Stomach (tissue), 9 donors: ENCODE measurements around the gene MICAL2. TPM values are rescaled to one million over a fixed set of nuclear protein-coding genes. Genes with fewer than 3 reads are reported as not detected.
A peak's percentile ranks its signal among the peaks of the same experiment; 100 is the strongest.

ENCODE experiments used
- DNase-seq, 2 donors: peaks; one replicate each; pipeline versions ENCODE4 v3.0.0 to v3.0.0-alpha.2; 2013 to 2019
- H3K27ac ChIP-seq, 5 donors: fragments of 200-600 bp in 4 of 5; sonication (generic) in 4 of 5; one replicate each; pipeline ENCODE4 v1.5.1; 2013 to 2019; ENCODE audit warnings: mild to moderate bottlenecking in 1 of 5, moderate library complexity in 1 of 5
- H3K27me3 ChIP-seq, 3 donors: fragments of 200-600 bp; sonication (generic); one replicate each; pipeline ENCODE4 v1.5.1; 2017 to 2019; ENCODE audit warnings: mixed run types in 1 of 3
- H3K36me3 ChIP-seq, 4 donors: fragments of 200-600 bp; sonication (generic); 1 replicate in 3 of 4; 2 replicates in 1 of 4; pipeline ENCODE4 v1.5.1; 2016 to 2019
- H3K4me1 ChIP-seq, 4 donors: fragments of 200-600 bp; sonication (generic); one replicate each; pipeline ENCODE4 v1.5.1; 2016 to 2019
- H3K4me3 ChIP-seq, 4 donors: fragments of 200-600 bp; sonication (generic) in 3 of 4; one replicate each; pipeline ENCODE4 v1.5.1; 2016 to 2019; ENCODE audit warnings: mild to moderate bottlenecking in 1 of 4
- H3K9me3 ChIP-seq, 4 donors: fragments of 200-600 bp; sonication (generic); one replicate each; pipeline ENCODE4 v1.5.1; 2016 to 2019
- CTCF ChIP-seq, 7 experiments: fragments of 450-650 bp in 4 of 7; fragments of 200-600 bp in 3 of 7; sonication (generic) in 3 of 7; IDR thresholded peaks; one replicate each; pipeline ENCODE4 v1.5.1; 2016 to 2019; ENCODE audit warnings: antibody characterized with exemption in 7 of 7, control low read depth in 2 of 7, mild to moderate bottlenecking in 1 of 7
- EP300 ChIP-seq: sonication (generic); formaldehyde crosslinking; IDR thresholded peaks from one replicate; pipeline ENCODE4 v1.6.1; 2017; ENCODE audit warnings: antibody characterized with exemption
- POLR2A ChIP-seq, 4 donors: fragments of 450-650 bp; IDR thresholded peaks; one replicate each; pipeline ENCODE4 v1.6.1; 2016; ENCODE audit warnings: antibody characterized with exemption in 4 of 4, control low read depth in 2 of 4, mild to moderate bottlenecking in 1 of 4, moderate library complexity in 1 of 4
- POLR2AphosphoS5 ChIP-seq, 3 donors: sonication (generic); formaldehyde crosslinking; IDR thresholded peaks; one replicate each; pipeline ENCODE4 v1.6.1; 2016; ENCODE audit warnings: antibody characterized with exemption in 3 of 3
- WGBS, 5 donors: extraction: QIAGEN DNeasy Blood & Tissue Kit in 3 of 5; methylation state at CpG; one replicate each; pipeline versions ENCODE4 v1.1.5 to v1.1.7; 2013 to 2018; 5-methylcytosine and 5-hydroxymethylcytosine counted together
- intact Hi-C: fragments of 100-400 bp; cut with DNase I; formaldehyde crosslinking; loops from one replicate; pipeline ENCODE4 v1.15.1; 2023; ENCODE audit warnings: low total_unique reads
- polyA plus RNA-seq, 3 donors: library from polyadenylated mRNA; stranded (reverse); fragments of 200-250 nt; gene quantifications; one replicate each; pipeline ENCODE4 v1.2.3, GENCODE V29; 2013
- total RNA-seq, 5 donors: library from RNA; depleted of rRNA; stranded (reverse); fragments of >200 nt; gene quantifications; one replicate each; pipeline versions ENCODE4 v1.1.0 to v1.2.3, GENCODE V29; 2014 to 2016
- donor health status: healthy with polysubstance abuse.
- donor health status: Bipolar disorder and iron deficiency.
- donor health status: healthy.

MICAL2 gene
- total and polyA plus RNA-seq, 8 donors: 11.2 to 165 (median 83.3) TPM

DNA sequence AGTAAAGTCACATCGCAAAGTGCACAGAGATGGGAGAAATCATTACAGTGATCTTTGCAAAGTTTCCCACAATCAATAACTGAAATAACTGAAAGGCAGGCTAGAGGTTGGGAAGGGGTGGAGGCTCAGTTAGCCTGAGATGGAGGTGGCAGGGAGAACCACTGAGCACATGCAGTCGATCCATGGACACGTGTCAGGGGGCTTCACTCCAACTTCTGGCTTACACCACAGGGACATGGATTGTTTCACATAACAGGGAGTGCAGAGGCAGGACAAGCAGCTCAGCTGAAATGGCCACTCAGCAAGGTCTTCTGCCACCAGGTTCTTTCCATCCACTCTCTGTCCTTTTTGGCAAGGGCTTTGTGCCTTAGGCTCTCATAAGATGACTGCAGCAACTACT is 35.1 kb upstream of the MICAL2 start:
- H3K27ac ChIP-seq: peak overlapping the region in 4 of 5 donors; percentile 67 to 88 (median 80)
- intact Hi-C loops: no loop called here
- no peaks in the 10 kb centered on the region for H3K36me3 ChIP-seq
- WGBS, 5 donors: 90 to 98% (median 94%) methylated on average over 3 of the region's 3 CpGs
- no peak for DNase-seq
- no peak overlapping the region for H3K4me3 ChIP-seq
- H3K27me3 ChIP-seq: no peaks in the 10 kb centered on the region
- H3K9me3 ChIP-seq: no peaks in the 10 kb centered on the region
- H3K4me1 ChIP-seq: peaks cover 0 to 44% (median 8%) of the 10 kb centered on the region in 4 donors
- TF ChIP-seq POLR2AphosphoS5 (IDR thresholded peaks at IDR 0.05) (no peak), POLR2A (IDR thresholded peaks at IDR 0.05) (no peak), EP300 (no peak), CTCF (IDR thresholded peaks at IDR 0.05) (no peak)

- DNase-seq: peak in 1 of 2 donors; percentile 79
- Histone ChIP-seq H3K27me3 (no peaks in the 10 kb centered on the region), H3K27ac (peak overlapping the region in 4 of 5 donors; percentile 72 to 88 (median 80)), H3K4me3 (no peak overlapping the region), H3K4me1 (peaks cover 0 to 40% (median 9%) of the 10 kb centered on the region in 4 donors), H3K9me3 (no peaks in the 10 kb centered on the region), H3K36me3 (no peaks in the 10 kb centered on the region)
- WGBS, 5 donors: 50 to 75% (median 70%) methylated on average over 15 of the region's 15 CpGs
- intact Hi-C loops: no loop called here
- TF ChIP-seq EP300 (peak; percentile 93), POLR2AphosphoS5 (IDR thresholded peaks at IDR 0.05) (peak; percentile 46 to 96 (median 76)), POLR2A (IDR thresholded peaks at IDR 0.05) (no peak), CTCF (IDR thresholded peaks at IDR 0.05) (no peak)
Measured at GRCh38 chr11:12075822-12076821, 34.3 kb upstream of the MICAL2 start.

DNA sequence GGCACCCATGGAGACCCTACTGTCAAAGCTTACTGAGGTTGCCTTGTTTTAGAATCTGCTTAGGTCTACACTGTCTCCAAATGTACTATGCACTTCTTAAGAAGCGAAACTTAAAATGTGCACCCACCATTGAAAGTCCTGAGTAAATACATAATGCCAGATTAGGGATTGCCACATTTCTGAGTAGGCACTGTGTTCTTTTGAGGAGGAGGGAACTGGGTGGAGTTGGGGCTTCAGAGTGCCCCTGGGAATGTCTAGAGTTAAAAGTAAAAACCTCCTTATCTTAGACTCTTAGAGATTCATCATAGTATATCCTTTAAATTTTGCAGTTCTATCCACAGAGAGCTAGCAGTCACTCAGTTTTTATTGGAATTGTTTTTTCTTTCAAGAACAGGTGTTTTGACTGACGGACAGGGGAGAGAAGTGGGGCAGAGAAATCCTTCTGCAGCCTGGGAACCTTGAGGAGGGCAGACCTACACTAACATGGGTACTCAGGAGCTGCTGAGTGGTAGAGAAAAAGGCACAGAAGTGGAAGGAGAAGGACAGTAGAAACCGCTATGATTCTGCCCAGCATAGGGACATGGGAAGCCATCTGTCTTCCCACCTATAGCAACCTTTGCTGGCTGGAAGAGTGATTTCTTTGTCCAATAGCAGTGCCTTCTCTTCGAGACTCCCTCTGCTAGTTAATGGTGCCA is 33.4 kb upstream of the MICAL2 start:
- 71 to 85% (median 81%) methylated on average over 4 of the region's 4 CpGs for WGBS, 5 donors
- intact Hi-C loops: no loop called here
- no peaks in the 10 kb centered on the region for H3K27me3 ChIP-seq
- no peaks in the 10 kb centered on the region for H3K9me3 ChIP-seq
- peak overlapping the region in 4 of 5 donors; percentile 72 to 88 (median 80) for H3K27ac ChIP-seq
- peak in 1 of 2 donors; percentile 52 for DNase-seq
- no peaks in the 10 kb centered on the region for H3K36me3 ChIP-seq
- H3K4me3 ChIP-seq: no peak overlapping the region
- peaks cover 0 to 40% (median 9%) of the 10 kb centered on the region in 4 donors for H3K4me1 ChIP-seq
- TF ChIP-seq POLR2A (IDR thresholded peaks at IDR 0.05) (no peak), POLR2AphosphoS5 (IDR thresholded peaks at IDR 0.05) (no peak), EP300 (no peak), CTCF (IDR thresholded peaks at IDR 0.05) (no peak)

GRCh38 chr11:12077535-12078280 is 32.7 kb upstream of the MICAL2 start:
- 81 to 96% (median 92%) methylated on average over 7 of the region's 7 CpGs for WGBS, 5 donors
- intact Hi-C loops: no loop called here
- no peak overlapping the region for H3K4me3 ChIP-seq
- no peaks in the 10 kb centered on the region for H3K9me3 ChIP-seq
- peak overlapping the region in 4 of 5 donors; percentile 72 to 88 (median 80) for H3K27ac ChIP-seq
- H3K36me3 ChIP-seq: no peaks in the 10 kb centered on the region
- H3K4me1 ChIP-seq: peaks cover 0 to 40% (median 9%) of the 10 kb centered on the region in 4 donors
- H3K27me3 ChIP-seq: no peaks in the 10 kb centered on the region
- no peak for DNase-seq
- TF ChIP-seq POLR2AphosphoS5 (IDR thresholded peaks at IDR 0.05) (no peak), EP300 (no peak), CTCF (IDR thresholded peaks at IDR 0.05) (no peak), POLR2A (IDR thresholded peaks at IDR 0.05) (no peak)
